HepG2 (cell line): ENCODE data around the gene GLB1L. TPM values are rescaled to one million over a fixed set of nuclear protein-coding genes. Genes with fewer than 3 reads are reported as not detected.
A peak's percentile ranks its signal among the peaks of the same experiment; 100 is the strongest.

Source experiments
- CSRNP2 ChIP-seq: sonication (generic); formaldehyde crosslinking; conservative IDR thresholded peaks from 2 replicates; pipeline ENCODE4 v1.8.0; 2022; ENCODE audit warnings: low read depth, missing genetic modification reagents
- GABPA ChIP-seq, 2 experiments: IDR thresholded peaks; 2 replicates each; pipeline ENCODE4 v1.6.1; 2011 to 2016; ENCODE audit warnings: low read depth in 2 of 2, low read length in 1 of 2, missing biosample characterization in 1 of 2, missing genetic modification characterization in 1 of 2
- GMEB1 ChIP-seq: sonication (generic); formaldehyde crosslinking; IDR thresholded peaks from 2 replicates; pipeline ENCODE4 v1.5.1; 2020; ENCODE audit warnings: missing genetic modification reagents, mild to moderate bottlenecking, borderline replicate concordance
- LCORL ChIP-seq, 2 experiments: fragments of 450-650 bp in 1 of 2; sonication (generic) in 1 of 2; formaldehyde crosslinking in 1 of 2; IDR thresholded peaks; 2 replicates each; pipeline versions ENCODE4 v1.5.0 to v1.6.1; 2017 to 2020; ENCODE audit warnings: antibody characterized with exemption in 1 of 2, missing genetic modification reagents in 1 of 2
- NFYC ChIP-seq: IDR thresholded peaks from 2 replicates; pipeline ENCODE4 v1.6.1; 2016; ENCODE audit warnings: missing genetic modification reagents, missing compliant biosample characterization
- NR3C1 ChIP-seq: sonication (generic); formaldehyde crosslinking; IDR thresholded peaks from 2 replicates; pipeline ENCODE4 v1.4.0; 2020; ENCODE audit warnings: missing genetic modification reagents
- RBAK ChIP-seq: sonication (generic); formaldehyde crosslinking; IDR thresholded peaks from 2 replicates; pipeline ENCODE4 v1.5.1; 2020; ENCODE audit warnings: mild to moderate bottlenecking, missing genetic modification reagents
- RORA ChIP-seq: sonication (generic); formaldehyde crosslinking; IDR thresholded peaks from 2 replicates; pipeline ENCODE4 v1.5.0; 2020; ENCODE audit warnings: mild to moderate bottlenecking, missing genetic modification reagents, moderate library complexity
- TFDP1 ChIP-seq: IDR thresholded peaks from 2 replicates; pipeline ENCODE4 v1.6.1; 2016; ENCODE audit warnings: missing compliant biosample characterization, missing genetic modification reagents, borderline replicate concordance
- TFE3 ChIP-seq: IDR thresholded peaks from 2 replicates; pipeline ENCODE4 v1.6.1; 2016
- ZMAT5 ChIP-seq: sonication (generic); formaldehyde crosslinking; IDR thresholded peaks from 2 replicates; pipeline ENCODE4 v1.5.0; 2020; ENCODE audit warnings: mild to moderate bottlenecking, low read depth, missing genetic modification reagents, borderline replicate concordance
- ZNF225 ChIP-seq: sonication (generic); formaldehyde crosslinking; IDR thresholded peaks from 2 replicates; pipeline ENCODE4 v1.4.0; 2020; ENCODE audit warnings: mild to moderate bottlenecking, missing genetic modification reagents
- ZNF3 ChIP-seq: IDR thresholded peaks from 2 replicates; pipeline ENCODE4 v1.7.0; 2017; ENCODE audit warnings: inconsistent platforms
- ZNF350 ChIP-seq: sonication (generic); formaldehyde crosslinking; IDR thresholded peaks from 2 replicates; pipeline ENCODE4 v1.4.0; 2020; ENCODE audit warnings: mild to moderate bottlenecking, low read depth, missing genetic modification reagents, borderline replicate concordance
- ZNF362 ChIP-seq: sonication (generic); formaldehyde crosslinking; IDR thresholded peaks from 2 replicates; pipeline ENCODE4 v1.4.0; 2020; ENCODE audit warnings: missing genetic modification reagents, mild to moderate bottlenecking, borderline replicate concordance
- ZNF615 ChIP-seq: sonication (generic); formaldehyde crosslinking; IDR thresholded peaks from 2 replicates; pipeline ENCODE4 v1.5.0; 2020; ENCODE audit warnings: mild to moderate bottlenecking, missing genetic modification reagents, borderline replicate concordance
- ZNF7 ChIP-seq: IDR thresholded peaks from 2 replicates; pipeline ENCODE4 v1.6.1; 2016; ENCODE audit warnings: missing biosample characterization, missing genetic modification reagents
- ZSCAN29 ChIP-seq: sonication (generic); formaldehyde crosslinking; conservative IDR thresholded peaks from 2 replicates; pipeline ENCODE4 v1.4.0; 2020; ENCODE audit warnings: mild to moderate bottlenecking, missing genetic modification reagents
- polyA plus RNA-seq, 8 experiments: library from polyadenylated mRNA; depleted of rRNA in 3 of 8; stranded (reverse) in 7 of 8; unstranded in 1 of 8; fragments of >200 nt; fragmentation: Illumina TruSeq in 4 of 8; extraction: Trizol in 4 of 8; gene quantifications; 2 replicates each; pipeline versions ENCODE4 v1.2.1 to v1.2.3, GENCODE V29; 2011 to 2016; ENCODE audit warnings: low read depth in 4 of 8, missing spikeins in 1 of 8, mixed read lengths in 1 of 8; ENCODE audit not compliant: insufficient read depth in 1 of 8
- total RNA-seq, 5 experiments: library from RNA; depleted of rRNA; stranded (reverse); fragments of >200 nt; fragmentation: Illumina TruSeq; extraction: Trizol; gene quantifications; 2 replicates each; pipeline ENCODE4 v1.2.3, GENCODE V29; 2016; ENCODE audit warnings: low read depth in 1 of 5

Gene GLB1L
- total and polyA plus RNA-seq, 2 of the 13 experiments (the other 11 are each of a cell fraction or from before 2014, with no cell fraction given), result 6.8 to 7.3 TPM

GRCh38 chr2:219294356-219295351, 49.4 kb upstream of the GLB1L start (continued):
- TF ChIP-seq GMEB1 (CRISPR knock-in tag) (peak; percentile 81; the same call in 1 of the 2 replicates), ZNF7 (CRISPR knock-in tag) (no peak), CSRNP2 (CRISPR knock-in tag) (no peak), ZNF362 (CRISPR knock-in tag) (peak; percentile 52; the same call in 1 of the 2 replicates), NFYC (peak; percentile 50; the same call in 1 of the 2 replicates), LCORL (IDR thresholded peaks at IDR 0.05) (no peak), LCORL (CRISPR knock-in tag; IDR thresholded peaks at IDR 0.05) (peak; percentile 84; the same call in 1 of the 2 replicates), ZSCAN29 (peak; percentile 65; the same call in 1 of the 2 replicates), ZNF615 (CRISPR knock-in tag) (no peak), RORA (CRISPR knock-in tag) (no peak), TFE3 (no peak), ZNF225 (CRISPR knock-in tag) (peak; percentile 66; the same call in 1 of the 2 replicates), ZNF350 (CRISPR knock-in tag) (peak; percentile 56; the same call in 1 of the 2 replicates), TFDP1 (CRISPR knock-in tag) (peak; percentile 86), NR3C1 (CRISPR knock-in tag) (no peak), GABPA (IDR thresholded peaks at IDR 0.05; ENCODE audit: low read depth, low read length) (peak; percentile 51), GABPA (CRISPR knock-in tag; IDR thresholded peaks at IDR 0.05; ENCODE audit: low read depth) (peak; percentile 66), RBAK (CRISPR knock-in tag) (0 out of 2 replicates have a peak, but pooled peaks have one; percentile 20), ZNF3 (no peak), ZMAT5 (no peak)
